NCI-H146 treated with DMSO at 0.1 percent for 48 hours (cell line): ENCODE results near the gene ACAN.

Experiments used
- DNase-seq: peaks from one replicate; lab custom pipeline; 2025; ENCODE audit not compliant: unreplicated experiment; lab: John Stamatoyannopoulos, UW

ACAN gene

GRCh38 chr15:88900982-88901418 lies 97.8 kb downstream of the ACAN start:
- no peak for DNase-seq

GRCh38 chr15:88901508-88902220 lies 98.4 kb downstream of the ACAN start:
- DNase-seq = no peak

DNA sequence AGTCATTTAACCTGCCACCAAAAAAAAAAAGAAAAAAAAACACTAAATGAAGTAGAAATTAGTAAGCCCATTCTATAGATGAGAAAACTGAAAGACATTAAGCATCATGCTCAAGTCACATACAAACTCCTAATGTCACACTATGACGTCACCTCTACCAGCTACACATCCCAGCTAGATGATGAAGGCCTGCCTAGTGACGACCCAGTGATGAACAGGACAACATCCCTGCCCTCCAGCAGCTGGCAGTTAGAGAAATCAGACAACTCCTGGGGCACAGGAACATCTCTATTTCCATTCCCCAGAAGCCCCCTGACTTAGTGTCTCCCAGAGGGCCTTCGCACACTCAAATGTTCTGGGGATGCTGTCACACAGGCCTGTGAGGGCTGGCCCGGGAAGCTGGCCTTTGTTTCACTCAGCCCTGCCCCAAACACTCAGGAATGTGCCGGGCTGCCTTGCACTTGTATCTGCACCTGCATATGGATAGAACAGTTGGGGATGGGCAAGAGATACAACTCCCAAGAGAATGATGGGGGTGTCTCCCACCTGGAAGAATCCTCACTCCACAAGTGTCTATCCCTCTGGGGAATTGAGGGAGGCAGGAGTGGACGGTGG lies 99.1 kb downstream of the ACAN start:
- DNase-seq = no peak

GRCh38 chr15:88902846-88903245 lies 99.6 kb downstream of the ACAN start:
- DNase-seq = no peak

DNA sequence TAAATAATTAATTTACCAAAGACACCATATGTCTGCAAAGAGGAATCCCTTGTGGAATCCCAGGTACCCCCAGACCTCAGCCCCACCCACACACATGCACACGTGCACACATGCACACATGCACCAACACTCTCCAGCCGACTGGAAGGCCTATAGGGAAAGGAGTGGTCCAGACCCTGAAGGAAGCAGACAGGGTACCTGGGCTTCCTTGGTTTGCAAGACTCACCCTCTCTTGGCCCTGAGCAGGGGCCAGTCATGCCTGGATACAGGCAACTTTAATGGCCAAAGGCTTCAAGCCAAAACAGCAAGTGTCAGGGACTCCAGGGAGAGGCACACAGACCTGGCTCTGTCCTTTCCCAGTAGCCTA lies 101.0 kb downstream of the ACAN start:
- no peak for DNase-seq

DNA sequence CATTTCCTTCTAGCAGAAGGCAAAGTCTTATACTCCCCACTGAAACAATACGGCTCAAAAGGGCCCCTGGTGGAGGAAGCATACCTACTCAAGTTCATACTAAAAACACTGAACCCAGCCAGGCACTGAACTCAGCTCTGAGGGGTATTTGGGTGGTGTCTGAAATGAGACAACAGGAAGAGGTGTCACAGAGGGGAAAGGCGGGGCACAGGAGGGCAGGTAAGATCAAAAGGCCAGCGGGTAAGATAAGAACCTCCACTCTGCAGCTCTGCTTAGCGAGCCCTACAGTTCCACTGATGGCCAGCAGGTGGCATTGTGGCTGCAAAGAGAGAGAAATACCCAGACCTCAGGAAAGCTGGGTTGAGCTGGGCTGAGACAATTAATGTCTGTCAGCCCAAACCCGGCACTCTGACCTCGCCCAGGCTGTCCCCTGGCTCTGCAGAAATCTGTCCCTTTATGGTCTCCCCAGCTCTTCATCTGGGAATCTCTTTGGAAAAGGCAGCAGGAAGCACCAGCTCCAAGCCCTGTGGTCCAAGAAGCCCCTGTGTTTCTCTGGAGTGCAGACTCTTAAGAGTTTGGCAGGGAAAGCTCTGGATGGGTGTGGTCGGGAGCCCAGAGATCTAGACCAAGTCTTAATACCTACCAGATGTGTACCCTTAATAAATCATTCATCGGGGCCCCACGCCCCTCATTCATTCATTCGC lies 101.5 kb downstream of the ACAN start:
- DNase-seq = no peak

GRCh38 chr15:88905576-88905975 lies 102.3 kb downstream of the ACAN start:
- no peak for DNase-seq

DNA sequence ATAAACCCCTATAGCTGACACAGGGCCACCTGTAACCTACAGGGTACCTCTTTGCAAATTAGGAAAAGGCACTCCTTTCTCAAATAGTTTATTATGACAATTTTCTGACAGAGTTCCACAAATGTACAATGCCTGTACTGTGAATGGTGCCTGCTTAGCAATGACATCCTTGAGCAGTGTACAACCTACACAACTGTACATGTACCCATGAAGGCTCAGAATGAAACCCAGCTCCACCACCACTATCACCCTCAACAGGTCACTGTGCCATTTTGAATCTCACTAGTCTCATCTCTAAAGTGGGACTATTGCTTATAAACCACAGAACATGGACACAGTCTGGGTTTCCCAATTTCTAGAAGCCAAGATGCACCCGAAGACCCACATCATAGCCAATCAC lies 102.9 kb downstream of the ACAN start:
- no peak for DNase-seq

GRCh38 chr15:88906551-88906950 lies 103.3 kb downstream of the ACAN start:
- DNase-seq = no peak

- no peak for DNase-seq
Measured at GRCh38 chr15:88907111-88907510, 103.9 kb downstream of the ACAN start.

- DNase-seq = no peak
Measured at GRCh38 chr15:88908123-88908522, 104.9 kb downstream of the ACAN start.

- no peak for DNase-seq
Measured at GRCh38 chr15:88908697-88909621, 105.7 kb downstream of the ACAN start.

- no peak for DNase-seq
Measured at GRCh38 chr15:88909956-88910831, 107.0 kb downstream of the ACAN start.

GRCh38 chr15:88911766-88912118 lies 108.5 kb downstream of the ACAN start:
- DNase-seq = no peak

DNA sequence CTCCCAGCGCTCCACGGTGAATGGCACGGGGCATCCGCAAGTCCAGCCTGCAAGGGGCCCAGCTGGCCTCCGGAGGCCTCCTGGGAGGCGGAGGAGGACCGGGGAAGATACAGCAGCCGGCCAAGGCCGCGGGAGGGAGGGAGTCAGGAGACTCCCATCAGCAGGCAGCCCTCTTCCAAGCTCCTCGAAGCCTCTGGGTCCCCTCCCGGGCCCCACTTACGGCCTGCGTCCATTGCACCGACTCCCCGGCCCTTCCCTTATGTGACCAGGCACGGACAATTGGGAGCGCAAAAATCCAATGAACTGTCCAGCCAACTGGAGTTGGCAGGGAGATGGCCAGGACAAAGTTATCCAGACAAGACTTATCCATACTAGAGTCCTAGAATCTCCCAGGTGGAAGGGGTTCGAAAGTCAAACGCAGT lies 109.3 kb downstream of the ACAN start:
- DNase-seq = no peak

DNA sequence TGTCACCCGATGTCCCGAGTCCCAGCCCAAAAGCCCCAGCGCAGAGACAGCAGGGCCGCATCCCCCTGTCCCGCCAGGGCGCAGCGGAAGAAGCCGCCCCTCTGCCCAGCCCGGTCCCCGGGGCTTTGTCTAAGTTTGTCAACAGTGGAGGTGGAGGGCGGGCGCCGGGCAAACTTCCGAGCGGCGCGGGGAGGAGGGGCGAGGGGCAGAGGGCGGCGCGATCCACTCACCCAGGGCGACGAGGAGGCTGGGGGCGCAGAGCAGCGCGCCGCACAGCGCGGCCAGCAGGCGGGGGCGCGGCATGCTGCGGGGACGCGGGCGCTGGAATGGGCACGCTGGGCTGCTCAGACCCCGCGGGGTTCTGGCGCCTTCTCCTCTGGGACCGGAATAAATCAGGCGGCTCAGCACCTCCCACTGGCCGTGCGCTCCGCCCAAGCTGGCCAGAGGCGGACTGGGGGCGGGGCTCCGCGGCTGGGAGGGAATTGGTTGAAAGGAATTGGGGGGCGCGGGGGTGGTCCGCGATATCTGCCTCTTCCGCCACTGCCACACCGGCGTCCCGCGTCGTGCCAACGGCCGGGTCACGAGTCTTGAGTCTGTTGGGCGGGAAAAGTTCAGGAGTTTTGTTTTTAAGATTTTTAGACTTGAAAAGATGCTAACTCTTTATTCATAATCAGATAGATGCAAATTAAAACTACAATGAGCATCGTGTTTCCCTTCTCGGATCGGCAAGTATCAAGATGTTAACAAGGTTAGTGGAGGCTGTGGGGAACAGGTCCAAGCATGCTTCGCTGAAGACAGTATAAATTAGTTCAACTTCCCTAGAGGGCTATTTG lies 110.0 kb downstream of the ACAN start, which contains the start of gene MFGE8:
Gene MFGE8, minus strand, starts transcription at position 363 of the 833 bp plus-strand sequence. Its CDS starts 60 bp downstream, at position 303.
- no peak for DNase-seq

GRCh38 chr15:88913850-88914169 lies 110.6 kb downstream of the ACAN start:
- DNase-seq = no peak

DNA sequence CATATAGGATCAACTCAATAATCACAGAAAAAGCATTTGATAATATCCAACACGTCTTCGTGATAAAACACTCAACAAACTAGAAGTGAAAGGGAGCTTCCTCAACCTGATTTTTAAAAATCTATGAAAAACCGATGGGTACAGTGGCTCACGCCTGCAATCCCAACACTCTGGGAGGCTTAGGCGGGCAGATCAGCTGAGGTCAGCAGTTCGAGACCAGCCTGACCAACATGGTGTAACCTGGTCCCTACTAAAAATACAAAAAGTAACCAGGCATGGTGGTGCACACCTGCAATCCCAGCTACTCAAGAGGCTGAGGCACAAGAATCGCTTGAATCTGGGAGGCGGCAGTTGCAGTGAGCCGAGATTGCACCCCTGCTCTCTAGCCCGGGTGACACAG lies 112.1 kb downstream of the ACAN start:
- no peak for DNase-seq

- DNase-seq = no peak
Measured at GRCh38 chr15:88917760-88918159, 114.5 kb downstream of the ACAN start.
